Neural progenitor cell (in vitro differentiated cells): Measurements from ENCODE around the gene ANO4. TPM values are rescaled to one million over a fixed set of nuclear protein-coding genes. Genes with fewer than 3 reads are reported as not detected.

Source experiments
- DNase-seq: peaks from one replicate; pipeline ENCODE4 v3.0.0-alpha.2; 2016; ENCODE audit warnings: low spot score
- H2AFZ ChIP-seq: fragments of 200-600 bp; sonication (generic); replicated peaks from 2 replicates; pipeline ENCODE4 v1.6.1; 2016; ENCODE audit warnings: antibody characterized with exemption
- H3F3A ChIP-seq: fragments of 200-600 bp; sonication (generic); 2 replicates; pipeline ENCODE4 v1.6.1; 2016; ENCODE audit warnings: antibody characterized with exemption, low read depth
- H3K27ac ChIP-seq: fragments of 200-600 bp; sonication (generic); 2 replicates; pipeline ENCODE4 v1.5.1; 2016; ENCODE audit warnings: mild to moderate bottlenecking
- H3K27me3 ChIP-seq: fragments of 200-600 bp; sonication (generic); 2 replicates; pipeline ENCODE4 v1.6.1; 2016; ENCODE audit warnings: mild to moderate bottlenecking, moderate library complexity
- H3K36me3 ChIP-seq: fragments of 200-600 bp; sonication (generic); 2 replicates; pipeline ENCODE4 v1.5.1; 2016
- H3K4me1 ChIP-seq: fragments of 200-600 bp; sonication (generic); 2 replicates; pipeline ENCODE4 v1.6.1; 2016; ENCODE audit warnings: mixed run types
- H3K4me2 ChIP-seq: fragments of 200-600 bp; sonication (generic); 2 replicates; pipeline ENCODE4 v1.6.1; 2016
- H3K4me3 ChIP-seq: fragments of 200-600 bp; sonication (generic); 2 replicates; pipeline ENCODE4 v1.5.1; 2016
- H3K79me2 ChIP-seq: fragments of 200-600 bp; sonication (generic); 2 replicates; pipeline ENCODE4 v1.6.1; 2016; ENCODE audit warnings: low read depth
- H3K9ac ChIP-seq: fragments of 200-600 bp; sonication (generic); 2 replicates; pipeline ENCODE4 v1.6.1; 2016
- H3K9me3 ChIP-seq: fragments of 200-600 bp; sonication (generic); 2 replicates; pipeline ENCODE4 v1.5.1; 2016; ENCODE audit warnings: low read depth
- H4K20me1 ChIP-seq: fragments of 200-600 bp; sonication (generic); 2 replicates; pipeline ENCODE4 v1.6.1; 2016; ENCODE audit warnings: low read depth
- H3K27ac Mint-ChIP-seq: 3 replicates; pipeline ENCODE4 v1.8.0; 2021; ENCODE audit warnings: mixed read lengths
- H3K27me3 Mint-ChIP-seq: 2 replicates; pipeline ENCODE4 v1.8.0; 2022; ENCODE audit warnings: low read depth, mild to moderate bottlenecking, inconsistent platforms, moderate library complexity, mixed read lengths; ENCODE audit not compliant: insufficient read depth
- H3K36me3 Mint-ChIP-seq: 3 replicates; pipeline ENCODE4 v1.8.0; 2021; ENCODE audit warnings: mixed read lengths
- H3K4me1 Mint-ChIP-seq: 3 replicates; pipeline ENCODE4 v1.8.0; 2021; ENCODE audit warnings: mixed read lengths
- H3K4me3 Mint-ChIP-seq: 3 replicates; pipeline ENCODE4 v1.8.0; 2021; ENCODE audit warnings: mild to moderate bottlenecking, moderate library complexity, mixed read lengths
- H3K9me3 Mint-ChIP-seq: 3 replicates; pipeline ENCODE4 v1.8.0; 2020; ENCODE audit warnings: mixed read lengths
- CTCF ChIP-seq: fragments of 200-600 bp; sonication (generic); IDR thresholded peaks from 2 replicates; pipeline ENCODE4 v1.5.1; 2017; ENCODE audit warnings: antibody characterized with exemption, mild to moderate bottlenecking
- EZH2 ChIP-seq: fragments of 200-600 bp; sonication (generic); IDR thresholded peaks from 2 replicates; pipeline ENCODE4 v1.6.1; 2017; ENCODE audit warnings: antibody characterized with exemption, mild to moderate bottlenecking, moderate library complexity
- EZH2phosphoT487 ChIP-seq: fragments of 200-600 bp; sonication (generic); IDR thresholded peaks from 2 replicates; pipeline ENCODE4 v1.6.1; 2017; ENCODE audit warnings: antibody characterized with exemption
- total RNA-seq: library from RNA; depleted of rRNA; stranded (reverse); fragments of >200 nt; gene quantifications from 2 replicates; pipeline ENCODE4 v1.2.3, GENCODE V29; 2015; ENCODE audit warnings: low replicate concordance

Gene ANO4
- total RNA-seq, 1 donor from 2014 or later = not detected

- Mint-ChIP-seq H3K27me3 (peaks cover 3% of the 10 kb centered on the region), H3K27ac (no peak overlapping the region), H3K36me3 (no peaks in the 10 kb centered on the region), H3K9me3 (no peaks in the 10 kb centered on the region), H3K4me1 (peaks cover 21% of the 10 kb centered on the region), H3K4me3 (no peak overlapping the region)
- Histone ChIP-seq H3F3A (no peaks in the 10 kb centered on the region), H2AFZ (no peak overlapping the region), H3K27ac (no peak overlapping the region), H3K4me1 (no peaks in the 10 kb centered on the region), H3K4me2 (no peak overlapping the region), H3K9ac (no peak overlapping the region), H3K79me2 (no peaks in the 10 kb centered on the region), H3K4me3 (no peak overlapping the region), H3K36me3 (no peaks in the 10 kb centered on the region), H4K20me1 (no peaks in the 10 kb centered on the region), H3K9me3 (no peaks in the 10 kb centered on the region), H3K27me3 (no peaks in the 10 kb centered on the region)
- no peak for DNase-seq
- no peak for TF ChIP-seq EZH2phosphoT487
- TF ChIP-seq EZH2 = no peak
- TF ChIP-seq CTCF = no peak
Observed at GRCh38 chr12:100955139-100955538, 160.6 kb downstream of the ANO4 start.

DNA sequence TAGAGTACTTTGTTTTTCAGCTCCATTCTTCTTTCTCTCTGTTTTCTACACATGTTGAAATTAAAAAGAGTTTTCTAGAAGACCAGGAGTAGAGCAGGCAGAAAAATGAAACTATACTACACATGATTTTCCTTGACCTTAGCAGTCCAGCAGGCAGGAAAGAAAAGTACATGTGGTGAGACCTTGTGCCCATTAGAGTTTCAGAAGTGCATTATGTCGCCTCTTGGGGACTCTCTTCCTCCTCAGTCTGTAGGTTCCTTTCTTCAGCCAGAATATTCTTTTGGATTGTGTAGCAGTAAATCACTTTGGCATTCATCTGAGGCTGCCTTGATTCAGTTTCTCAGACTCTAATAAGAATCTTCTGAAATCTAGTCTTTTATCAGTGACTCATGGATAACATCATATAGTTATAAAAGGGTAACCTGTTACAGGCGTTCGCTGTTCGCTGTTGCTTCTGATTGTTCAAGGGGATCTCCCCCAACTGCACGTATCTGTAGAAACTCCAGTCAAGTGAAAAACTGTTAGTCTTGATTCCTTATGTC, 161.8 kb downstream of the ANO4 start:
- Histone ChIP-seq H3K4me1 (no peaks in the 10 kb centered on the region), H4K20me1 (no peaks in the 10 kb centered on the region), H3K4me2 (no peak overlapping the region), H3F3A (no peaks in the 10 kb centered on the region), H3K9me3 (no peaks in the 10 kb centered on the region), H2AFZ (no peak overlapping the region), H3K79me2 (no peaks in the 10 kb centered on the region), H3K27me3 (no peaks in the 10 kb centered on the region), H3K36me3 (no peaks in the 10 kb centered on the region), H3K4me3 (no peak overlapping the region), H3K27ac (no peak overlapping the region), H3K9ac (no peak overlapping the region)
- no peak overlapping the region for H3K27ac Mint-ChIP-seq
- H3K4me3 Mint-ChIP-seq = no peak overlapping the region
- peaks cover 3% of the 10 kb centered on the region for H3K27me3 Mint-ChIP-seq
- H3K9me3 Mint-ChIP-seq = no peaks in the 10 kb centered on the region
- DNase-seq = no peak
- peaks cover 21% of the 10 kb centered on the region for H3K4me1 Mint-ChIP-seq
- no peak for TF ChIP-seq CTCF
- no peak for TF ChIP-seq EZH2phosphoT487
- no peak for TF ChIP-seq EZH2
- no peaks in the 10 kb centered on the region for H3K36me3 Mint-ChIP-seq

- H3K36me3 Mint-ChIP-seq = no peaks in the 10 kb centered on the region
- H3K27me3 Mint-ChIP-seq = peaks cover 3% of the 10 kb centered on the region
- Histone ChIP-seq H3K9ac (no peak overlapping the region), H3K79me2 (no peaks in the 10 kb centered on the region), H3K4me3 (no peak overlapping the region), H3F3A (no peaks in the 10 kb centered on the region), H3K9me3 (no peaks in the 10 kb centered on the region), H3K4me2 (no peak overlapping the region), H3K36me3 (no peaks in the 10 kb centered on the region), H3K4me1 (no peaks in the 10 kb centered on the region), H3K27ac (no peak overlapping the region), H3K27me3 (no peaks in the 10 kb centered on the region), H2AFZ (no peak overlapping the region), H4K20me1 (no peaks in the 10 kb centered on the region)
- no peak overlapping the region for H3K27ac Mint-ChIP-seq
- no peak for DNase-seq
- no peaks in the 10 kb centered on the region for H3K9me3 Mint-ChIP-seq
- H3K4me1 Mint-ChIP-seq = peaks cover 8% of the 10 kb centered on the region
- H3K4me3 Mint-ChIP-seq = no peak overlapping the region
- TF ChIP-seq EZH2phosphoT487 (no peak), EZH2 (no peak), CTCF (no peak)
Observed at GRCh38 chr12:100959481-100959880, 164.9 kb downstream of the ANO4 start.
